GM12891 (cell line): ENCODE data around the gene COMT.

Source experiments
- DNase-seq: peaks from one replicate; pipeline ENCODE4 v3.0.0; 2011; ENCODE audit warnings: low spot score; ENCODE audit not compliant: insufficient read length
- FAIRE-seq: peaks from 2 replicates; lab custom pipeline; 2011; peaks lifted over from hg19 to GRCh38; lab: Jason Lieb, UNC
- PAX5 ChIP-seq: IDR thresholded peaks from 2 replicates; pipeline ENCODE4 v1.6.1; 2011; ENCODE audit warnings: low read length, moderate library complexity, mild to moderate bottlenecking; ENCODE audit not compliant: insufficient read depth, severe bottlenecking
- POLR2A ChIP-seq: IDR thresholded peaks from 2 replicates; pipeline ENCODE4 v1.6.1; 2011; ENCODE audit warnings: low read depth, low read length, control low read depth
- POLR2AphosphoS5 ChIP-seq: IDR thresholded peaks from 2 replicates; pipeline ENCODE4 v1.6.1; 2011; ENCODE audit warnings: low read depth, low read length, control low read depth
- POU2F2 ChIP-seq: IDR thresholded peaks from 2 replicates; pipeline ENCODE4 v1.6.1; 2011; ENCODE audit warnings: low read depth, mild to moderate bottlenecking, control low read depth, low read length, moderate library complexity
- SPI1 ChIP-seq: IDR thresholded peaks from 2 replicates; pipeline ENCODE4 v1.6.1; 2011; ENCODE audit warnings: low read depth, low read length, control low read depth
- TAF1 ChIP-seq: IDR thresholded peaks from 2 replicates; pipeline ENCODE4 v1.6.1; 2011; ENCODE audit warnings: low read depth, low read length, control low read depth

COMT gene

GRCh38 chr22:19937616-19938473 is 3.7 kb upstream of the COMT start:
- TF ChIP-seq POLR2AphosphoS5 = no peak
- no peak for TF ChIP-seq POLR2A
- no peak for TF ChIP-seq SPI1
- no peak for TF ChIP-seq POU2F2
- TF ChIP-seq PAX5 = no peak
- no peak for TF ChIP-seq TAF1
- FAIRE-seq (no peak), DNase-seq (no peak)

- no peak for FAIRE-seq
- no peak for TF ChIP-seq POU2F2
- TF ChIP-seq SPI1 = no peak
- no peak for TF ChIP-seq PAX5
- no peak for TF ChIP-seq TAF1
- no peak for TF ChIP-seq POLR2A
- no peak for TF ChIP-seq POLR2AphosphoS5
- no peak for DNase-seq
Observed at GRCh38 chr22:19940536-19941364, 822 bp upstream of the COMT start.

- FAIRE-seq (no peak), DNase-seq (no peak)
- no peak for TF ChIP-seq POU2F2
- TF ChIP-seq POLR2AphosphoS5 = no peak
- peak; percentile 84 for TF ChIP-seq SPI1
- TF ChIP-seq PAX5 = no peak
- no peak for TF ChIP-seq POLR2A
- no peak for TF ChIP-seq TAF1
Observed at GRCh38 chr22:19942157-19943081, 847 bp downstream of the COMT start.

- DNase-seq (no peak), FAIRE-seq (no peak)
- no peak for TF ChIP-seq SPI1
- no peak for TF ChIP-seq POLR2AphosphoS5
- no peak for TF ChIP-seq POLR2A
- no peak for TF ChIP-seq PAX5
- no peak for TF ChIP-seq POU2F2
- no peak for TF ChIP-seq TAF1
Observed at GRCh38 chr22:19943082-19944026, 1.8 kb downstream of the COMT start.

- no peak for TF ChIP-seq POLR2A
- TF ChIP-seq PAX5 = no peak
- TF ChIP-seq SPI1 = no peak
- TF ChIP-seq POLR2AphosphoS5 = no peak
- no peak for TF ChIP-seq POU2F2
- no peak for TF ChIP-seq TAF1
- DNase-seq = no peak
- no peak for FAIRE-seq
Observed at GRCh38 chr22:19948057-19948760, 6.6 kb downstream of the COMT start.

GRCh38 chr22:19951346-19951745 is 9.8 kb downstream of the COMT start:
- no peak for DNase-seq
- TF ChIP-seq POLR2A (no peak), SPI1 (no peak), POU2F2 (no peak), TAF1 (no peak), POLR2AphosphoS5 (no peak), PAX5 (no peak)
- no peak for FAIRE-seq

- TF ChIP-seq POLR2A (no peak), POU2F2 (no peak), PAX5 (no peak), SPI1 (no peak), TAF1 (no peak), POLR2AphosphoS5 (no peak)
- DNase-seq = no peak
- no peak for FAIRE-seq
Observed at GRCh38 chr22:19955241-19956128, 13.9 kb downstream of the COMT start.
